GM12878 (cell line): ENCODE results near the gene MRTFA.

ENCODE experiments used
- POLR2AphosphoS5 ChIP-seq: IDR thresholded peaks from 2 replicates; pipeline ENCODE4 v1.6.1; 2011; ENCODE audit warnings: mild to moderate bottlenecking, low read length, inconsistent platforms
- SPI1 ChIP-seq: IDR thresholded peaks from 2 replicates; pipeline ENCODE4 v1.6.1; 2011; ENCODE audit warnings: low read depth, mild to moderate bottlenecking, low read length, moderate library complexity, borderline replicate concordance; ENCODE audit not compliant: insufficient read depth

GRCh38 chr22:40557972-40558371 is 78.5 kb downstream of the MRTFA start:
- TF ChIP-seq SPI1: no peak
- no peak for TF ChIP-seq POLR2AphosphoS5
